Endothelial cell (in vitro differentiated cells): ENCODE data around the gene MYCN. TPM values are rescaled to one million over a fixed set of nuclear protein-coding genes. Genes with fewer than 3 reads are reported as not detected.

Experiments
- DNase-seq: peaks from one replicate; pipeline ENCODE4 v3.0.0; 2021; ENCODE audit warnings: low spot score
- H3K27ac Mint-ChIP-seq: one replicate; pipeline ENCODE4 v1.8.0; 2021; ENCODE audit warnings: mixed read lengths, inconsistent platforms; ENCODE audit not compliant: unreplicated experiment
- H3K27me3 Mint-ChIP-seq: one replicate; pipeline ENCODE4 v1.8.0; 2021; ENCODE audit warnings: mild to moderate bottlenecking, moderate library complexity, mixed read lengths, inconsistent platforms; ENCODE audit not compliant: unreplicated experiment
- H3K36me3 Mint-ChIP-seq: one replicate; pipeline ENCODE4 v1.8.0; 2021; ENCODE audit warnings: mild to moderate bottlenecking, low read depth, mixed read lengths, inconsistent platforms; ENCODE audit not compliant: unreplicated experiment
- H3K4me1 Mint-ChIP-seq: one replicate; pipeline ENCODE4 v1.8.0; 2021; ENCODE audit warnings: mild to moderate bottlenecking, mixed read lengths, inconsistent platforms; ENCODE audit not compliant: unreplicated experiment
- H3K4me3 Mint-ChIP-seq: one replicate; pipeline ENCODE4 v1.8.0; 2021; ENCODE audit warnings: mild to moderate bottlenecking, mixed read lengths, inconsistent platforms; ENCODE audit not compliant: unreplicated experiment
- H3K9me3 Mint-ChIP-seq: one replicate; pipeline ENCODE4 v1.8.0; 2021; ENCODE audit warnings: mixed read lengths, inconsistent platforms; ENCODE audit not compliant: unreplicated experiment
- total RNA-seq: library from RNA; stranded (reverse); fragmentation: NEBNext Ultra II Directional; extraction: Animal tissue kit (Norgen Biotek cat#: 25700); gene quantifications from one replicate; pipeline ENCODE4 v1.2.1, GENCODE V29; 2021; ENCODE audit not compliant: unreplicated experiment
- TF ChIP-seq, protein P1 (sequence below): fragments of 200-600 bp; sonication (generic); IDR thresholded peaks from one replicate; pipeline ENCODE4 v1.5.0; 2021; ENCODE audit warnings: antibody characterized with exemption; ENCODE audit not compliant: unreplicated experiment

The MYCN gene
- total RNA-seq, 1 donor from 2014 or later = 8.5 TPM

DNA sequence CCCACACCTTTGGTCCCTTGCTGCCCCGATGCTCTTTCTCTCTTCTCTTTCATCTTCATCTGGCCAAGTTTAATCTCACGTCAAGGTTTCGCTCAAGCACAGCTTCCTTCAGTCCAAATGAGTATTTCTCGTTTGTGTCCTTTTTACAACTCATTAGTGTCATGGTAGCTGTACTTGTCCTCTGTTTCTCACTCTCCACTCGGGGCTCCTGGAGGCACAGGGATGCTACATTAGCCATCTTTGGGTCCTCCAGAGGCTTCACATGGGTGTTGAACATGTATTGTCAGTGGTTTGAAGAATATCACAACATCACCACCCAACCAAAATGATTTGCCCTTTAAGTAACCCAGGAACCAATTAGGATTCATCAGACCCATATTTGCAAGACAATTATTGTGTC lies 30.4 kb downstream of the MYCN start:
- peaks cover 37% of the 10 kb centered on the region for H3K4me1 Mint-ChIP-seq
- TF ChIP-seq, protein P1, sequence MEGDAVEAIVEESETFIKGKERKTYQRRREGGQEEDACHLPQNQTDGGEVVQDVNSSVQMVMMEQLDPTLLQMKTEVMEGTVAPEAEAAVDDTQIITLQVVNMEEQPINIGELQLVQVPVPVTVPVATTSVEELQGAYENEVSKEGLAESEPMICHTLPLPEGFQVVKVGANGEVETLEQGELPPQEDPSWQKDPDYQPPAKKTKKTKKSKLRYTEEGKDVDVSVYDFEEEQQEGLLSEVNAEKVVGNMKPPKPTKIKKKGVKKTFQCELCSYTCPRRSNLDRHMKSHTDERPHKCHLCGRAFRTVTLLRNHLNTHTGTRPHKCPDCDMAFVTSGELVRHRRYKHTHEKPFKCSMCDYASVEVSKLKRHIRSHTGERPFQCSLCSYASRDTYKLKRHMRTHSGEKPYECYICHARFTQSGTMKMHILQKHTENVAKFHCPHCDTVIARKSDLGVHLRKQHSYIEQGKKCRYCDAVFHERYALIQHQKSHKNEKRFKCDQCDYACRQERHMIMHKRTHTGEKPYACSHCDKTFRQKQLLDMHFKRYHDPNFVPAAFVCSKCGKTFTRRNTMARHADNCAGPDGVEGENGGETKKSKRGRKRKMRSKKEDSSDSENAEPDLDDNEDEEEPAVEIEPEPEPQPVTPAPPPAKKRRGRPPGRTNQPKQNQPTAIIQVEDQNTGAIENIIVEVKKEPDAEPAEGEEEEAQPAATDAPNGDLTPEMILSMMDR = no peak
- no peaks in the 10 kb centered on the region for H3K36me3 Mint-ChIP-seq
- peaks cover 14% of the 10 kb centered on the region for H3K27me3 Mint-ChIP-seq
- DNase-seq = no peak
- H3K27ac Mint-ChIP-seq = no peak overlapping the region
- H3K9me3 Mint-ChIP-seq = no peaks in the 10 kb centered on the region
- no peak overlapping the region for H3K4me3 Mint-ChIP-seq

- no peak overlapping the region for H3K4me3 Mint-ChIP-seq
- H3K36me3 Mint-ChIP-seq = no peaks in the 10 kb centered on the region
- H3K27me3 Mint-ChIP-seq = peaks cover 12% of the 10 kb centered on the region
- no peak for DNase-seq
- TF ChIP-seq, protein P1 = no peak
- H3K27ac Mint-ChIP-seq = no peak overlapping the region
- no peaks in the 10 kb centered on the region for H3K9me3 Mint-ChIP-seq
- peaks cover 30% of the 10 kb centered on the region for H3K4me1 Mint-ChIP-seq
Observed at GRCh38 chr2:15971351-15971750, 31.0 kb downstream of the MYCN start.

DNA sequence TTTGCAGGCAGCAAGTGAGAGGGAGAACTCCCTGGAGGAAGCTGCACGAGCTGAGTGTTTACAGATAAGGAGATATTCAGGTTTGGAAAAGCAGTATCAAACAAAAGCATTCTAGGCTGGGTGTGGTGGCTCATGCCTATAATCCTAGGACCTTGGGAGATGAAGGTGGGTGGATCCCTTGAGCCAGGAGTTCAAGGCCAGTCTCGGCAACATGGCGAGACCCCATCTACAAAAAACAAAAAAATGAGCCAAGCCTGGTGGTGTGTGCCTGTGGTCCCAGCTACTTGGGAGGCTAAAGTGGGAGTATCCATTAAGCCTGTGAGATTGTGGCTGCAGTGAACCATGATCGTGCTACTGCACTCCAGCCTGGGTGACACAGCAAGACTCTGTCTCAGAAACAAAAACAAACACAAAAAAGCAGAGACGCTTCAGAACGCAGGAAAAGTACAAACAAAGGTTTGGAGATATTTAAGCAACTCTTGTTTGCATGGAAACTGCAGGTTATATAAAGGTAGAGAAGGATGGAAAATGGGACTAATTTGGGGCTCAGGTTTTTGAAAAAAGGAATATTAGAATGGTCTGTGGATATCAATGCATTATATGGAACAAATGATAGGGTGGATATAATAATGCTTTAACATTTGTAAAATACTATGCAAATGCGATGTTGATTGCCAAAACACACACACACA lies 31.6 kb downstream of the MYCN start:
- no peak for DNase-seq
- H3K27ac Mint-ChIP-seq = no peak overlapping the region
- H3K9me3 Mint-ChIP-seq = no peaks in the 10 kb centered on the region
- H3K27me3 Mint-ChIP-seq = peaks cover 10% of the 10 kb centered on the region
- H3K36me3 Mint-ChIP-seq = no peaks in the 10 kb centered on the region
- no peak overlapping the region for H3K4me3 Mint-ChIP-seq
- H3K4me1 Mint-ChIP-seq = peaks cover 26% of the 10 kb centered on the region
- TF ChIP-seq, protein P1 = no peak

- no peak overlapping the region for H3K4me3 Mint-ChIP-seq
- no peak for DNase-seq
Observed at GRCh38 chr2:15973481-15974401, 33.4 kb downstream of the MYCN start.

More at GRCh38 chr2:15973481-15974401, 33.4 kb downstream of the MYCN start:
- TF ChIP-seq, protein P1 = no peak
- H3K27me3 Mint-ChIP-seq = no peaks in the 10 kb centered on the region
- H3K9me3 Mint-ChIP-seq = no peaks in the 10 kb centered on the region
- H3K36me3 Mint-ChIP-seq = no peaks in the 10 kb centered on the region
- no peak overlapping the region for H3K27ac Mint-ChIP-seq
- peaks cover 22% of the 10 kb centered on the region for H3K4me1 Mint-ChIP-seq
